IPS-NIHi7 (cell line): Measurements from ENCODE around the gene ZNF530.

Experiments used
- DNase-seq: peaks from one replicate; pipeline ENCODE4 v3.0.0; 2012; ENCODE audit warnings: mixed read lengths; ENCODE audit errors: extremely low spot score

Gene ZNF530

GRCh38 chr19:57613941-57614743, 14.5 kb downstream of the ZNF530 start, which contains the start of gene ZNF134:
Gene ZNF134 (plus strand): TSS chr19:57614242. CDS start chr19:57619469, 5,227 bp downstream.
- peak; percentile 97 for DNase-seq

GRCh38 chr19:57615346-57615745, 15.7 kb downstream of the ZNF530 start:
- no peak for DNase-seq

GRCh38 chr19:57620673-57621348, 21.1 kb downstream of the ZNF530 start:
- DNase-seq: no peak

GRCh38 chr19:57623091-57623490, 23.4 kb downstream of the ZNF530 start:
- no peak for DNase-seq

- DNase-seq: peak; percentile 98
Observed at GRCh38 chr19:57632987-57633831, 33.5 kb downstream of the ZNF530 start, which contains the start of gene ZNF211. Gene ZNF211 (plus strand): TSS chr19:57633168. CDS start chr19:57633347, 179 bp downstream.

GRCh38 chr19:57633832-57634131, 34.1 kb downstream of the ZNF530 start:
- no peak for DNase-seq

- no peak for DNase-seq
Observed at GRCh38 chr19:57637379-57637778, 37.7 kb downstream of the ZNF530 start.

GRCh38 chr19:57641715-57642234, 42.1 kb downstream of the ZNF530 start:
- DNase-seq: no peak

GRCh38 chr19:57642396-57643046, 42.8 kb downstream of the ZNF530 start:
- DNase-seq: no peak

GRCh38 chr19:57643734-57644133, 44.0 kb downstream of the ZNF530 start:
- DNase-seq: no peak

GRCh38 chr19:57648331-57649003, 48.8 kb downstream of the ZNF530 start:
- DNase-seq: no peak

GRCh38 chr19:57651654-57651996, 51.9 kb downstream of the ZNF530 start:
- DNase-seq: peak; percentile 63

GRCh38 chr19:57653689-57654088, 54.0 kb downstream of the ZNF530 start:
- no peak for DNase-seq

- no peak for DNase-seq
Observed at GRCh38 chr19:57655443-57655842, 55.8 kb downstream of the ZNF530 start.

GRCh38 chr19:57656346-57656745, 56.7 kb downstream of the ZNF530 start:
- DNase-seq: no peak
